HUDEP-2 (cell line): ENCODE data around the gene DHRS4.
A peak's percentile ranks its signal among the peaks of the same experiment; 100 is the strongest.
"Not testable (repeated sequence)": the region's sequence is repeated elsewhere in the genome, so short reads cannot be mapped to it uniquely, and the experiment has no call there.

ENCODE experiments used
- DNase-seq, 76 experiments: peaks; one replicate each; lab custom pipeline; 2025; ENCODE audit not compliant: unreplicated experiment in 76 of 76; lab: John Stamatoyannopoulos, UW

The DHRS4 gene

DNA sequence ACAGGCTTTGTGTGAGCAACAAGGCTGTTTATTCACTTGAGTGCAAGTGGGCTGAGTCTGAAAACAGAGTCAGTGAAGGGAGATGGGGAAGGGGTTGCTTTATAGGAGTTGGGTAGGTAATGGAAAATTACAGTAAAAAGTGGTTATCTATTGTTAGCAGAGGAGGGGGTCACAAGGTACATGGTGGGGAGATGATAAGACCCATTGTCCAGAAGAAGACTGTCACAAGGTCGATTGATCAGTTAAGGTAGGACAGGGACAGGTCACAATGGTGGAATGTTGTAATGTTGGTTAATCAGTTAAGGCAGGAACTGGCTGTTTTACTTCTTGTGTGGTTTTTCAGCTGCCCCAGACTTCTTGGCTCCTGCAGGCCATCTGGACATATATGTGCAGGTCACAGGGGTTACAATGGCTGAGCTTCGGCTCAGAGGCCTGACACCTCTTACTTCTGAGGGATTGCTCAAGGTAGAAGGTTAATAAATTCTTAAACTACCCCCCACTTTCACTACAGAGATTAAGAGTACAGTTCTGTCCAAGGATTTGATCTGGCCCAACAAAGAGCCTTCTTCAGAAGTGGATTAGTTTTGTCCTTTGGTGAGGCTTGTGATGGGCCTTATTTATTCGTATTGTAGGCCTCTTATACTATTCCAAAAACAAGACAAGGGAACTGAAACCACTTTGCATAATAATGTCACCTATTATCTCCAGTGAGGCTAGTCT, 13.8 kb upstream of the DHRS4 start:
- peak in 4 of 76 experiments; percentile 10 to 26 (median 19) for DNase-seq

DNA sequence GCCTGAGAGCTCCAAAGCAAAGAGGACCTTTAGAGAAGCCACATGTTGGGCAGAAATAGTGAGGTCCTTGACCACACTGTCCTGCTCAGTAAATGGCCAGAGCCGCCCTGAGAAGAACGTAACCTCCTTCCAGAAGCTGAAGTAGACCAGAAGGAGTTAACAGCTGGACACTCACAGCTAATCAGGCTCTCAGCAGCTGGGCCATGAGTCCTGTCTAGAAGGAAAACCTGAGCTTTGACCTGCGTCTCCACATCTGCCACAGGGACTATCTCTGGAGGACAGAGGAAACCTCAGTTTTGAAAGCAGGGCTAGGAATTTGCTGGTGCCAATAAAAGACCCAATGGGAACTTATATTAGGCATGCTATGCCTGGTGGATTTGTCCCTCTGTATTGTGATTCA, 12.3 kb upstream of the DHRS4 start:
- DNase-seq, result no peak

DNA sequence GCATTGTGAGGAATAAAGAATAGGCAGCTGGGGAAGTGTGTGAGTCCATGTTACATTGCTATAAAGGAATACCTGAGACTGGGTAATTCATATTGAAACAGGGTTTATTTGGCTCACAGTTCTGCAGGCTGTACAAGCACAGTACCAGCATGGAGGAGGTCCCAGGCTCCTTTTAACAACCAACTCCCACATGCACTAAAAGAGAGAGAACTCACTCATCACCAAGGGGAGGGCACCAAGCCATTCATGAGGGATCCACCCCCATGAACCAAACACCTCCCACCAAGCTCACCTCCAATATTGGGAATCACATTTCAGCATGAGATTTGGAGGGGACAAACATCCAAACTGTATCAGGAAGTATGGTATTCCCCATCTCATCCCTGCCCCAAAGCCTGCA, 11.9 kb upstream of the DHRS4 start:
- DNase-seq, result no peak

GRCh38 chr14:23942587-23942986, 11.0 kb upstream of the DHRS4 start:
- DNase-seq, result no peak

- not testable (repeated sequence) for DNase-seq
Measured at GRCh38 chr14:23949069-23949468, 4.5 kb upstream of the DHRS4 start.

DNA sequence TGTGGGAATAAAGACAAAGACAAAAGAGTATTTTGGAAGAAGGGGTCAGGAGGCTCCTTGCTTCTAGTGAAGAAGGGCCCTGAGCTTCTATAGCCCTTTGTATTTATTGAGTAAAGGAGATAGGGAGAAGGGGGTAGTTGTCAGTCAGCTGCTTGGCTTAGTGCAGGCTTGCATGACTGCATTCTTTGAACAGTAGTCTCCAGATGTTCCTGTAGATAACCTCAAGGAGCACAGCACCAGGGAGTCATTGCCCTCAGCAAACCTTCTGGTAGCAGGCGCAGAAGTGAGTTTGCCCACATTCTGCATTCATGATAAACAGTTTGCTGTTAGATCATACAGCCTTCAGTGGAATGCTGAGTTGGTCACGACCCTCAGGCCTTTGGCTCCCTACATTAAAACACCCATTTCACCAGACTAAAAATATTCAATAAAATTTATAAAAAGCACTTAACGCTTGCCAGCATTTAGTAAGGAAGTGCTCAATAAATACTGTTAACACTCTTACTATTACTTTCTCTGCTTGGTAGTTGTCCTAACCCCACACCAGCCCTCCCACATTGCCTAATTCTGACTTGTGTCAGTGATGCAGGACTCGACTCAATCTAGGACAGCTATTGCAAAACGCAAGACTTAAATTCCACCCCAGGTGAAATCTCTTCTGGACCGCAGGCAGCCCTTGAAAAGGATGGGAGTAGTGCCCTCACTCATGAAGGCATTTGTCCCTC, 3.0 kb upstream of the DHRS4 start:
- DNase-seq, result peak in 24 of 76 experiments; percentile 2 to 91 (median 38)

DNA sequence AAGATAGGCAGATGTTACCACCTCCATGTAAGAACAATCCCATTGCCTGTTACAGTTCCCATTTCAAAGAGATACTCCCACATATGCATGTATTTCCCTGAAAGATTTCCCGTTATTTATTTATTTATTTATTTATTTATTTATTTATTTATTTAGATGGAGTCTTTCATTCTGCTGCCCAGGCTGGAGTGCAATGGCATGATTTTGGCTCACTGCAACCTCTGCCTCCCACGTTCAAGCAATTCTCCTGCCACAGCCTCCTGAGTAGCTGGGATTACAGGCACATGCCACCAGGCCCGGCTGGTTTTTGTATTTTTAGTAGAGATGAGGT, 2.5 kb upstream of the DHRS4 start:
- not testable (repeated sequence) for DNase-seq

DNA sequence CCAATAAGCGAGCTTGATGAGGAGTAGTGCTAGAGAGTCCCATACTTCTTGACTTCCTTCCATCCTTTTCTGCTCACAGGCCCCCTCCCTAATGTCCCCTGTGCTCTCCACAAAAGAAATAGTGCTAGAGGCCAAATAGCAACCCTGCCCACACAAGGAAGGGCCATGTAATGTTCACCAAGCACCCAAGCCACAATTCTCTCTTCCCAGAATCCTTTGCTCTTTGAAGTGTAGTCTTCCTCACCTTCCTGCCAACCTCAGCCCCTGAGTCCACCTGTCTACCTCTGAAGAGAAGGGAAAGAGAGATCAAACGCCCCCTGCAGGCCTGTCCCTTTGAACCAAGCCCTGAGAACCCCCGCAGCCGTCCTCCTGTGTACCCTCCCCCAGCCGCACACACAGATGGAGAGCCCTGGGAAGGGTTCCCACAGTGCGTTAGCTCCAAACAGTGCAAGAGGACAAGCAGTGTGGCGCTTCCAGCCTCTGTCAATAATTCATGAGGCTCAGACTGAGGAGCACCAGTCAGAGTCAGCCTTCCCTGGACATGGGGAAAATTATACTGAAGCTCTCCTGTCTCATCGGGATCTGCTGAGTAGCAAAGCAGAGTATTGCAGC, 1.9 kb upstream of the DHRS4 start:
- DNase-seq, result no peak

GRCh38 chr14:23953116-23953463, 480 bp upstream of the DHRS4 start:
- DNase-seq, result not testable (repeated sequence)

GRCh38 chr14:23954279-23954614, 677 bp downstream of the DHRS4 start:
- DNase-seq, result not testable (repeated sequence)

GRCh38 chr14:23954965-23955364, 1.4 kb downstream of the DHRS4 start:
- not testable (repeated sequence) for DNase-seq

- not testable (repeated sequence) for DNase-seq
Measured at GRCh38 chr14:23955811-23956210, 2.2 kb downstream of the DHRS4 start.

- DNase-seq, result not testable (repeated sequence)
Measured at GRCh38 chr14:23957913-23958569, 4.5 kb downstream of the DHRS4 start.

DNA sequence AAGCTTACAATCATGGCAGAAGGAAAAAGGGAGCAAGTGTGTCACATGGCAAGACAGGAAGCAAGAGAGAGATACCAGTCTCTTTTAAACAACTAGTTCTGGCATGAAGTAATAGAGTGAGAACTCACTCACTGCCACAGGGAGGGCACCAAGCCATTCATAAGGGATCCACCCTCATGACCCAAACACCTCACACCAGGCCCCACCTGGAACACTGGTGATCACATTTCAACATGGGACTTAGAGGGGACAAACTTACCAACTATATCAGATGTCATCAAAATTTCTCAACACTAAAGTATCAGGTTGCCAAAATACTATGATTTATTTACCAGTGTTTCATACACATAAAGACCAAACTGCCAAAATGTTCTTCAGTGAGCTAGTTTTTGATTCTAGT, 7.3 kb downstream of the DHRS4 start:
- not testable (repeated sequence) for DNase-seq

DNA sequence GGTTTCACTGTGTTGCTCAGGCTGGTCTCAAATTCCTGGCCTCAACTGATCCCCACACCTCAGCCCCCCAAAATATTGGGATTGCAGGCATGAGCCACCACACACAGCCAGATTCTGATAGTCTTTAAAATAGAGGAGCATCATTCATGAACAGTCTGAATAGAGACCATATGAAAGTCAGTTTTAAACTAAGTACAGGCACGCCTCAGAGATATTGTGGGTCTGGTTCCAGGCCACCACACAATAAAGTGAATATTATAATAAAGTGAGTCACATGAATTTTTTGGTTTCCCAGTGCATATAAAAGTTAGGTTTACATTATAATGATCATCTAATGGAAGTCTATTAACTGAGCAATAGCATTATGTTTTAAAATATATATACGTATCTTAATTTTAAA, 8.1 kb downstream of the DHRS4 start:
- not testable (repeated sequence) for DNase-seq

- not testable (repeated sequence) for DNase-seq
Measured at GRCh38 chr14:23969130-23969480, 15.5 kb downstream of the DHRS4 start.

- peak in 14 of 76 experiments; percentile 0 to 36 (median 22) for DNase-seq
Measured at GRCh38 chr14:23969481-23970282, 16.1 kb downstream of the DHRS4 start.

GRCh38 chr14:23970283-23970659, 16.7 kb downstream of the DHRS4 start:
- DNase-seq, result not testable (repeated sequence)

- DNase-seq, result peak in 10 of 76 experiments; percentile 6 to 28 (median 18)
Measured at GRCh38 chr14:23973178-23973577, 19.6 kb downstream of the DHRS4 start.

DNA sequence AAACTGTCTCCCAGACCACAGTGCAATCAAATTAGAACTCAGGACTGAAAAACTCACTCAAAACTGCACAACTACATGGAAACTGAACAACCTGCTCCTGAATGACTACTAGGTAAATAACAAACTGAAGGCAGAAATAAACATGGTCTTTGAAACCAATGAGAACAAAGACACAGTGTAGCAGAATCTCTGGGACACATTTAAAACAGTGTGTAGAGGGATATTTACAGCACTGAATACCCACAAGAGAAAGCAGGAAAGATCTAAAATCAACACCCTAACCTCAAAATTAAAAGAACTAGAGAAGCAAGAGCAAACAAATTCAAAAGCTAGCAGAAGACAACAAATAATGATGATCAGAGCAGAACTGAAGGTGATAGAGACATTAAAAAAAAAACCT, 20.5 kb downstream of the DHRS4 start:
- not testable (repeated sequence) for DNase-seq

DNA sequence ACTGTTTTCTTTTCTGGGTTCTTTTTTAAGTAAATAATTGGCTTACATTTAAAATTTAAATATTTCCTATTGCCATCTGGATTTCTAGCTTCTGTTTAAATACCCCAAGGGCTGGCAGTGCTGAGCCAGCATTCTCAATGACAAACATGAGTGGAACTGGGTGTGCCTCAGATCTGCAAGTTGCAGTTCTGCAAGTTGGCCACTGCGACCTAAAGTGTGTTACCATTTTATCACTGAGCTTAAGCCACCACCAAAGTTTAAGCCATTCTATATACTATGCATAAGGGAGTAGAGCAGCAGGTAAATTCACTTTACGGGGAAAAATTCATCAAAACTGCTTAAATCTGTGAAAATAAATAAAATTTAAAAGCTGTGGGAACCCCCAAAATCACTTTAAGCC, 23.6 kb downstream of the DHRS4 start:
- peak in 3 of 76 experiments; percentile 3 to 20 (median 15) for DNase-seq
